GM12892 (cell line): ENCODE results near the gene C12orf75.

ENCODE experiments used
- POLR2A ChIP-seq: IDR thresholded peaks from 2 replicates; pipeline ENCODE4 v1.6.1; 2011; ENCODE audit warnings: low read depth, low read length, control low read depth
- POLR2AphosphoS5 ChIP-seq: IDR thresholded peaks from 2 replicates; pipeline ENCODE4 v1.6.1; 2011; ENCODE audit warnings: low read depth, low read length, control low read depth

- TF ChIP-seq POLR2AphosphoS5 (no peak), POLR2A (no peak)
These were observed 3.5 kb downstream of the C12orf75 start for GRCh38 chr12:105334001-105334400.
